SK-N-SH (cell line): ENCODE measurements around the gene CEP112. TPM values are rescaled to one million over a fixed set of nuclear protein-coding genes. Genes with fewer than 3 reads are reported as not detected.
A peak's percentile ranks its signal among the peaks of the same experiment; 100 is the strongest.

Source experiments
- CTCF ChIA-PET: fragments of 300-600, 350-600 bp; formaldehyde crosslinking; extraction: SDS; loops from one replicate; lab custom pipeline; 2021; lab: Yijun Ruan, JAX
- POLR2A ChIA-PET: fragments of 350-600 bp; sonication (Branson Sonifier 250); formaldehyde crosslinking; extraction: SDS; loops from one replicate; lab custom pipeline; 2020; ENCODE audit warnings: antibody characterized with exemption, inconsistent platforms; lab: Yijun Ruan, JAX
- DNase-seq: peaks from one replicate; pipeline ENCODE4 v3.0.0; 2012
- H2AFZ ChIP-seq: fragments of 200-600 bp; sonication (generic); 2 replicates; pipeline ENCODE4 v1.8.1; 2016; ENCODE audit warnings: antibody characterized with exemption, mild to moderate bottlenecking, low read depth
- H3F3A ChIP-seq: fragments of 200-600 bp; sonication (generic); replicated peaks from 2 replicates; pipeline ENCODE3; 2016; ENCODE audit warnings: antibody characterized with exemption, mild to moderate bottlenecking; ENCODE audit not compliant: insufficient read depth
- H3K27ac ChIP-seq, 2 experiments: fragments of 200-500 bp in 1 of 2; fragments of 200-600 bp in 1 of 2; sonication (Bioruptor generic) in 1 of 2; sonication (generic), shearing (Covaris generic) in 1 of 2; 2 replicates each; pipeline versions ENCODE4 v1.5.1 to v1.6.1; 2014 to 2016; ENCODE audit warnings: low read depth in 2 of 2, inconsistent platforms in 1 of 2, low read length in 1 of 2, mild to moderate bottlenecking in 1 of 2, mixed read lengths in 1 of 2
- H3K27me3 ChIP-seq: fragments of 200-600 bp; sonication (generic), shearing (Covaris generic); 2 replicates; pipeline ENCODE4 v1.6.1; 2016; ENCODE audit warnings: mixed run types; ENCODE audit not compliant: insufficient read depth
- H3K36me3 ChIP-seq, 2 experiments: fragments of 200-500 bp in 1 of 2; fragments of 200-600 bp in 1 of 2; sonication (Bioruptor generic) in 1 of 2; sonication (generic) in 1 of 2; replicated peaks in 1 of 2; 2 replicates each; pipeline versions ENCODE3 to v1.5.1; 2014 to 2016; ENCODE audit warnings: low read length in 1 of 2, mild to moderate bottlenecking in 1 of 2; ENCODE audit not compliant: insufficient read depth in 2 of 2, control insufficient read depth in 1 of 2
- H3K4me1 ChIP-seq, 2 experiments: fragments of 200-500 bp in 1 of 2; fragments of 200-600 bp in 1 of 2; sonication (Bioruptor generic) in 1 of 2; sonication (generic), shearing (Covaris generic) in 1 of 2; 2 replicates each; pipeline versions ENCODE4 v1.5.1 to v1.6.1; 2014 to 2016; ENCODE audit warnings: low read depth in 1 of 2, low read length in 1 of 2, mixed run types in 1 of 2; ENCODE audit not compliant: insufficient read depth in 2 of 2, control insufficient read depth in 1 of 2
- H3K4me2 ChIP-seq: fragments of 200-600 bp; sonication (generic), shearing (Covaris generic); 2 replicates; pipeline ENCODE4 v1.6.1; 2017; ENCODE audit warnings: mixed run types
- H3K4me3 ChIP-seq, 2 experiments: fragments of 200-500 bp in 1 of 2; fragments of 200-600 bp in 1 of 2; sonication (Bioruptor generic) in 1 of 2; sonication (generic), shearing (Covaris generic) in 1 of 2; 2 replicates each; pipeline versions ENCODE4 v1.5.1 to v1.8.1; 2014 to 2016; ENCODE audit warnings: low read depth in 2 of 2, inconsistent platforms in 1 of 2, low read length in 1 of 2, mild to moderate bottlenecking in 1 of 2, mixed read lengths in 1 of 2, moderate library complexity in 1 of 2
- H3K79me2 ChIP-seq: fragments of 200-600 bp; sonication (generic); 2 replicates; pipeline ENCODE4 v1.8.1; 2017; ENCODE audit warnings: mild to moderate bottlenecking; ENCODE audit not compliant: insufficient read depth
- H3K9ac ChIP-seq: fragments of 200-600 bp; sonication (generic); 2 replicates; pipeline ENCODE4 v1.6.1; 2017; ENCODE audit warnings: mixed run types
- H3K9me2 ChIP-seq: fragments of 200-600 bp; sonication (generic); 2 replicates; pipeline ENCODE4 v1.6.1; 2017; ENCODE audit warnings: mixed run types
- H3K9me3 ChIP-seq: fragments of 200-600 bp; sonication (generic); 2 replicates; pipeline ENCODE4 v1.6.1; 2017; ENCODE audit warnings: mixed run types, mild to moderate bottlenecking, moderate library complexity
- H4K20me1 ChIP-seq: fragments of 200-600 bp; sonication (generic); 2 replicates; pipeline ENCODE4 v1.6.1; 2017; ENCODE audit warnings: mild to moderate bottlenecking, mixed run types; ENCODE audit not compliant: insufficient read depth
- EP300 ChIP-seq, 2 experiments: IDR thresholded peaks; 2 replicates each; pipeline versions ENCODE4 v1.4.0 to v1.6.1; 2012; ENCODE audit warnings: borderline replicate concordance in 1 of 2, low read depth in 1 of 2, low read length in 1 of 2
- GATA2 ChIP-seq: sonication (generic); formaldehyde crosslinking; IDR thresholded peaks from 2 replicates; pipeline ENCODE4 v1.5.0; 2020; ENCODE audit warnings: mild to moderate bottlenecking, missing genetic modification reagents
- NFIC ChIP-seq: IDR thresholded peaks from 2 replicates; pipeline ENCODE4 v1.4.0; 2012; ENCODE audit warnings: borderline replicate concordance
- POLR2AphosphoS5 ChIP-seq: IDR thresholded peaks from 2 replicates; pipeline ENCODE4 v1.6.1; 2012; ENCODE audit warnings: low read depth, low read length
- RAD21 ChIP-seq: IDR thresholded peaks from 2 replicates; pipeline ENCODE4 v1.6.1; 2012; ENCODE audit warnings: mild to moderate bottlenecking, low read length
- RCOR1 ChIP-seq: fragments of 150-350 bp; IDR thresholded peaks from 2 replicates; pipeline ENCODE4 v1.6.1; 2017; ENCODE audit warnings: antibody characterized with exemption, low read length
- RFX5 ChIP-seq: IDR thresholded peaks from 2 replicates; pipeline ENCODE4 v1.6.1; 2012; ENCODE audit warnings: mild to moderate bottlenecking, improper control_type of control experiment, low read length
- SIN3A ChIP-seq: IDR thresholded peaks from 2 replicates; pipeline ENCODE4 v1.6.1; 2012; ENCODE audit warnings: low read depth, mild to moderate bottlenecking, low read length, moderate library complexity, borderline replicate concordance
- SMC3 ChIP-seq: IDR thresholded peaks from 2 replicates; pipeline ENCODE4 v1.6.1; 2012; ENCODE audit warnings: low read depth, low read length, improper control_type of control experiment
- TCF12 ChIP-seq: IDR thresholded peaks from 2 replicates; pipeline ENCODE4 v1.4.0; 2012
- TEAD4 ChIP-seq: IDR thresholded peaks from 2 replicates; pipeline ENCODE4 v1.4.0; 2012; ENCODE audit warnings: mild to moderate bottlenecking, borderline replicate concordance; ENCODE audit not compliant: insufficient read depth
- WGBS: methylation state at CpG from one replicate; pipeline ENCODE4 v1.1.6; 2017; ENCODE audit warnings: low lambda C conversion rate; 5-methylcytosine and 5-hydroxymethylcytosine counted together
- polyA plus RNA-seq, 3 experiments: library from polyadenylated mRNA; depleted of rRNA; stranded (reverse); fragments of >200 nt; gene quantifications; 2 replicates each; pipeline ENCODE4 v1.2.3, GENCODE V29; 2012
- TF ChIP-seq, protein P1 (sequence below): IDR thresholded peaks from 2 replicates; pipeline ENCODE4; 2012
- TF ChIP-seq, protein P2 (sequence below): fragments of 150-350 bp; IDR thresholded peaks from 2 replicates; pipeline ENCODE4 v1.6.1; 2017; ENCODE audit warnings: antibody characterized with exemption, low read length, low read depth, borderline replicate concordance

The CEP112 gene
- polyA plus RNA-seq, 1 of the 3 experiments (the other 2 are of a cell fraction), result 7.9 TPM

- Histone ChIP-seq H3K9ac (no peak overlapping the region), H3K27ac (no peak overlapping the region), H3K4me1 (no peaks in the 10 kb centered on the region), H4K20me1 (no peaks in the 10 kb centered on the region), H3F3A (peaks cover 9% of the 10 kb centered on the region), H3K27me3 (no peaks in the 10 kb centered on the region), H3K36me3 (peaks cover 2 to 24% of the 10 kb centered on the region in 2 experiments), H3K4me2 (no peak overlapping the region), H3K9me3 (peaks cover 28% of the 10 kb centered on the region), H2AFZ (no peak overlapping the region), H3K9me2 (no peaks in the 10 kb centered on the region), H3K79me2 (no peaks in the 10 kb centered on the region), H3K4me3 (no peak overlapping the region)
- DNase-seq, result no peak
- ChIA-PET POLR2A (no interaction called here), CTCF (no interaction called here)
- 100% methylated on average over 2 of the region's 4 CpGs for WGBS
- no peak for TF ChIP-seq SMC3
- no peak for TF ChIP-seq NFIC
- TF ChIP-seq, protein P1, sequence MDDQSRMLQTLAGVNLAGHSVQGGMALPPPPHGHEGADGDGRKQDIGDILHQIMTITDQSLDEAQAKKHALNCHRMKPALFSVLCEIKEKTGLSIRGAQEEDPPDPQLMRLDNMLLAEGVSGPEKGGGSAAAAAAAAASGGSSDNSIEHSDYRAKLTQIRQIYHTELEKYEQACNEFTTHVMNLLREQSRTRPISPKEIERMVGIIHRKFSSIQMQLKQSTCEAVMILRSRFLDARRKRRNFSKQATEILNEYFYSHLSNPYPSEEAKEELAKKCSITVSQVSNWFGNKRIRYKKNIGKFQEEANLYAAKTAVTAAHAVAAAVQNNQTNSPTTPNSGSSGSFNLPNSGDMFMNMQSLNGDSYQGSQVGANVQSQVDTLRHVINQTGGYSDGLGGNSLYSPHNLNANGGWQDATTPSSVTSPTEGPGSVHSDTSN, result no peak
- TF ChIP-seq RCOR1, result no peak
- TF ChIP-seq GATA2 (CRISPR knock-in tag), result no peak
- TF ChIP-seq SIN3A, result no peak
- no peak for TF ChIP-seq RFX5
- TF ChIP-seq POLR2AphosphoS5, result no peak
- TF ChIP-seq RAD21, result no peak
- TF ChIP-seq, all 33 proteins: peak for 0
Measured at GRCh38 chr17:66088173-66088572, 103.8 kb downstream of the CEP112 start.

- H3K79me2 ChIP-seq, result no peaks in the 10 kb centered on the region
- no peak overlapping the region for H3K4me2 ChIP-seq
- ChIA-PET POLR2A (no interaction called here), CTCF (interaction anchor here (0.9 kb wide), 1 partner anchor 36 kb away, joined by 3 read pairs; no protein-coding TSS in a partner anchor)
- H3K9me2 ChIP-seq, result no peaks in the 10 kb centered on the region
- no peak overlapping the region for H3K27ac ChIP-seq
- H4K20me1 ChIP-seq, result no peaks in the 10 kb centered on the region
- H3F3A ChIP-seq, result peaks cover 9% of the 10 kb centered on the region
- no peak overlapping the region for H3K4me3 ChIP-seq
- peaks cover 28% of the 10 kb centered on the region for H3K9me3 ChIP-seq
- no peak for DNase-seq
- H2AFZ ChIP-seq, result no peak overlapping the region
- no peaks in the 10 kb centered on the region for H3K27me3 ChIP-seq
- TF ChIP-seq, protein P2, sequence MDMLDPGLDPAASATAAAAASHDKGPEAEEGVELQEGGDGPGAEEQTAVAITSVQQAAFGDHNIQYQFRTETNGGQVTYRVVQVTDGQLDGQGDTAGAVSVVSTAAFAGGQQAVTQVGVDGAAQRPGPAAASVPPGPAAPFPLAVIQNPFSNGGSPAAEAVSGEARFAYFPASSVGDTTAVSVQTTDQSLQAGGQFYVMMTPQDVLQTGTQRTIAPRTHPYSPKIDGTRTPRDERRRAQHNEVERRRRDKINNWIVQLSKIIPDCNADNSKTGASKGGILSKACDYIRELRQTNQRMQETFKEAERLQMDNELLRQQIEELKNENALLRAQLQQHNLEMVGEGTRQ, result no peak
- TF ChIP-seq TCF12, result 0 out of 2 replicates have a peak, but pooled peaks have one; percentile 7
- TF ChIP-seq TEAD4, result no peak
- no peak for TF ChIP-seq GATA2 (CRISPR knock-in tag)
- TF ChIP-seq EP300 (IDR thresholded peaks at IDR 0.05; ENCODE audit: borderline replicate concordance in 1 of 2, low read depth in 1 of 2, low read length in 1 of 2), result no peak
- no peak overlapping the region for H3K9ac ChIP-seq
- H3K4me1 ChIP-seq, result no peaks in the 10 kb centered on the region
- peaks cover 2 to 24% of the 10 kb centered on the region in 2 experiments for H3K36me3 ChIP-seq
Measured at GRCh38 chr17:66087073-66087472, 104.9 kb downstream of the CEP112 start.
